Nephron progenitor cell (in vitro differentiated cells): ENCODE data around the gene AGPS.

ENCODE experiments used
- DNase-seq: peaks from one replicate; pipeline ENCODE4 v3.0.0; 2021
- H3K27ac Mint-ChIP-seq: 2 replicates; pipeline ENCODE4 v1.8.0; 2021; ENCODE audit warnings: mild to moderate bottlenecking, moderate library complexity, mixed read lengths
- H3K27me3 Mint-ChIP-seq: 2 replicates; pipeline ENCODE4 v1.8.0; 2021; ENCODE audit warnings: mild to moderate bottlenecking, low read depth, mixed read lengths; ENCODE audit not compliant: poor library complexity
- H3K36me3 Mint-ChIP-seq: 2 replicates; pipeline ENCODE4 v1.8.0; 2021; ENCODE audit warnings: low read depth, mixed read lengths
- H3K4me1 Mint-ChIP-seq: 2 replicates; pipeline ENCODE4 v1.8.0; 2021; ENCODE audit warnings: mixed read lengths
- H3K4me3 Mint-ChIP-seq: 2 replicates; pipeline ENCODE4 v1.8.0; 2021; ENCODE audit warnings: mild to moderate bottlenecking, moderate library complexity, mixed read lengths
- H3K9me3 Mint-ChIP-seq: 2 replicates; pipeline ENCODE4 v1.8.0; 2021; ENCODE audit warnings: mild to moderate bottlenecking, moderate library complexity, mixed read lengths
- TF ChIP-seq, protein P1 (sequence below): fragments of 200-600 bp; sonication (generic); IDR thresholded peaks from 2 replicates; pipeline ENCODE4 v1.5.0; 2021; ENCODE audit warnings: antibody characterized with exemption

The AGPS gene

DNA sequence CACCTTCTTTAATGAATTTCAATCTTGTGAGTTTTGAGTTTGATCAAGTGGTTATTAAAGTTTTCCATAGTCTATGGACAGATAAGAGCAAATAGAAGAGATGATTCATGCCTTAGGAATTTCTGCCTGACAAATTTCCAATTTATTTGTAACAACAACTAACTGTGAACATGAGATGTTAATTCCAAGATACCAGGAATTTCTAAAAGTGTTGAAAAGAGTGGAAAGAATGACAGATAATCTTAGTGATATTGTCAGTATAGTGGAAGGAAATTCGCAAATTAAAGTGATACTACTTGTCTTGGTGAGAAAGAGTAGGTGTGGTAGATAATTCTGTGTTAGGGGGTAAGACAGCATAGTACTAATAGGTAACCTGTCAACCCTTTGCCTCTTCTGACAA is 82.4 kb downstream of the AGPS start:
- H3K4me3 Mint-ChIP-seq, result no peak overlapping the region
- no peaks in the 10 kb centered on the region for H3K27me3 Mint-ChIP-seq
- no peaks in the 10 kb centered on the region for H3K4me1 Mint-ChIP-seq
- peaks cover 41% of the 10 kb centered on the region for H3K9me3 Mint-ChIP-seq
- peaks cover 93% of the 10 kb centered on the region for H3K36me3 Mint-ChIP-seq
- TF ChIP-seq, protein P1, sequence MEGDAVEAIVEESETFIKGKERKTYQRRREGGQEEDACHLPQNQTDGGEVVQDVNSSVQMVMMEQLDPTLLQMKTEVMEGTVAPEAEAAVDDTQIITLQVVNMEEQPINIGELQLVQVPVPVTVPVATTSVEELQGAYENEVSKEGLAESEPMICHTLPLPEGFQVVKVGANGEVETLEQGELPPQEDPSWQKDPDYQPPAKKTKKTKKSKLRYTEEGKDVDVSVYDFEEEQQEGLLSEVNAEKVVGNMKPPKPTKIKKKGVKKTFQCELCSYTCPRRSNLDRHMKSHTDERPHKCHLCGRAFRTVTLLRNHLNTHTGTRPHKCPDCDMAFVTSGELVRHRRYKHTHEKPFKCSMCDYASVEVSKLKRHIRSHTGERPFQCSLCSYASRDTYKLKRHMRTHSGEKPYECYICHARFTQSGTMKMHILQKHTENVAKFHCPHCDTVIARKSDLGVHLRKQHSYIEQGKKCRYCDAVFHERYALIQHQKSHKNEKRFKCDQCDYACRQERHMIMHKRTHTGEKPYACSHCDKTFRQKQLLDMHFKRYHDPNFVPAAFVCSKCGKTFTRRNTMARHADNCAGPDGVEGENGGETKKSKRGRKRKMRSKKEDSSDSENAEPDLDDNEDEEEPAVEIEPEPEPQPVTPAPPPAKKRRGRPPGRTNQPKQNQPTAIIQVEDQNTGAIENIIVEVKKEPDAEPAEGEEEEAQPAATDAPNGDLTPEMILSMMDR, result no peak
- no peak for DNase-seq
- no peak overlapping the region for H3K27ac Mint-ChIP-seq

DNA sequence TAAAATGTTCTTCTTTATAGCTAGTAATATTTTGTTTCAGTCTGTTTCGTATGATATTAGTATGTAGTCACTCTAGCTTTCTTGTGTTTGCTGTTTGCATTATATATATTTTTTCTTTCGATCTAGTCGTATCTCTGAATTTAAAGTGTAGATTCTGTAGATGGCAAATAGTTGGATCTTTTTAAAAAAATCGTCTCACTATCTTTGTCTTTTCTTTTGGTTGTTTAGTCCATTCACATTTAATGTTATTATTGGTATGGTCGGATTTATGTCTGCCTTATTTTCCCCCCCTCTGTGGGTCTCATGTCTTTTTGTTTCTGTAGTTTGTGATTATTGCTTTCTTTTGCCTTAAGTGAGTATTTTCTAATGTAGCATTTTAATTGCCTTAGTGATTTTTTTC is 84.3 kb downstream of the AGPS start:
- H3K27me3 Mint-ChIP-seq, result no peaks in the 10 kb centered on the region
- H3K27ac Mint-ChIP-seq, result no peak overlapping the region
- H3K4me3 Mint-ChIP-seq, result no peak overlapping the region
- DNase-seq, result no peak
- H3K4me1 Mint-ChIP-seq, result no peaks in the 10 kb centered on the region
- TF ChIP-seq, protein P1, result no peak
- H3K36me3 Mint-ChIP-seq, result peaks cover 80% of the 10 kb centered on the region
- peaks cover 28% of the 10 kb centered on the region for H3K9me3 Mint-ChIP-seq

- no peak overlapping the region for H3K27ac Mint-ChIP-seq
- H3K27me3 Mint-ChIP-seq, result no peaks in the 10 kb centered on the region
- peaks cover 16% of the 10 kb centered on the region for H3K9me3 Mint-ChIP-seq
- DNase-seq, result no peak
- TF ChIP-seq, protein P1, result no peak
- peaks cover 69% of the 10 kb centered on the region for H3K36me3 Mint-ChIP-seq
- H3K4me1 Mint-ChIP-seq, result no peaks in the 10 kb centered on the region
- H3K4me3 Mint-ChIP-seq, result no peak overlapping the region
Observed at GRCh38 chr2:177478029-177478428, 85.5 kb downstream of the AGPS start.

DNA sequence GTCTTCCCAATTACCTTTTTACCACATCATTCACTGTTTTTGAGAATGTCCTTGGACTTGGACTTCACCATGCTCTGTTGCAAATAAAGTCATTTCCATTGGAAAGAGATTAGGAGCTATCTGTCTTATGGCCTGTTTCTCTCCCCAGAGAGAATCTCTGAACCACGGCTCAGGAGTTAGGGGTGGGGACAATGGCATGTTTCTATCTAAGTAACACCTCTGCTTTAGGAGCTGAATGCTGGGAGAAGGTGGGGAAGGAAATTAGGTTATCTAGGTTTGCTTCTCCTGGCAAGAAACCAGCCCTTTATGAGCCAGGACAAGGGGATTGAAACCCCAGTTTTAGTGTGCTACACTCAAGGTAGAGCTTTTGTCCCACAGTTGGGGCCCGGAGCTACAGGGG is 86.3 kb downstream of the AGPS start:
- H3K27ac Mint-ChIP-seq, result no peak overlapping the region
- no peak overlapping the region for H3K4me3 Mint-ChIP-seq
- no peaks in the 10 kb centered on the region for H3K4me1 Mint-ChIP-seq
- H3K27me3 Mint-ChIP-seq, result no peaks in the 10 kb centered on the region
- no peak for DNase-seq
- TF ChIP-seq, protein P1, result no peak
- peaks cover 69% of the 10 kb centered on the region for H3K36me3 Mint-ChIP-seq
- peaks cover 14% of the 10 kb centered on the region for H3K9me3 Mint-ChIP-seq

DNA sequence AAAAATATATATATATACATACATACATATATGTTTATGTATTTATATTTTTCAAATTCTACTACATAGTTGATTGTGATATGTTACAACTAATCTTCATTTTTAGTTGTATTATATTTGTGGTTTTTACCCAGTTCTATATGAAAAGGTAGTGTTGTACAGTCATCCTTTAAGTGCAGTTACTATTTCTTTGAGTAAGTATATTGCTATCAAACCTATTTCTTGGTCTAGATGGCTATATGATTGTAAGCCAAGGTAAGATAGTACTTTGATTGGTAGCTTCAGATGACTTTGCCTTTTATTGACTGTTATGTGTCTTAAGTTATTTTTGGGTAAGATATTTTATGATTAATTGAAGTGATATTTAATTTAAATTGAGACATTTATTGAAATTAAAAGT is 89.6 kb downstream of the AGPS start:
- DNase-seq, result no peak
- TF ChIP-seq, protein P1, result no peak
- peaks cover 64% of the 10 kb centered on the region for H3K36me3 Mint-ChIP-seq
- no peak overlapping the region for H3K4me3 Mint-ChIP-seq
- H3K27me3 Mint-ChIP-seq, result no peaks in the 10 kb centered on the region
- no peak overlapping the region for H3K27ac Mint-ChIP-seq
- no peaks in the 10 kb centered on the region for H3K4me1 Mint-ChIP-seq
- H3K9me3 Mint-ChIP-seq, result peaks cover 14% of the 10 kb centered on the region

DNA sequence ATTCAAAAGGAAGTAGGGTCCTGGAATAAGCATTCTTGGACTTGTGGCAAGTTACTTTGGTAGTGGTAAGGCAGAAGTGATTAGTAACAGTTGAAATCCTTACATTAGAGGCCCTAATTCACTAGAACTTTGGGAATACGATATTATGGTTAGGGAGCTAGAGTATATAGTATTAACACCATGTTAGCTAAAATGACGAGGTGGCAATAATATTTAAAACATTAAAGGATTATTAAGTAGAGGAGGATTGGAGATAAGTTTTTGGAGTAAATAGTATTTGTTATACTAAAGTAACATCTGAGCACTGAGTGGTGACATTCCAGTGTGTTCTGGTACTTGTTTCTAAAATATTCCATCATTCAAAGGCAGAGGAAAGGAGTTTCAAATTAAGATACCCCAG is 91.0 kb downstream of the AGPS start:
- Mint-ChIP-seq H3K36me3 (peaks cover 50% of the 10 kb centered on the region), H3K4me1 (no peaks in the 10 kb centered on the region), H3K9me3 (peaks cover 9% of the 10 kb centered on the region), H3K4me3 (no peak overlapping the region), H3K27me3 (no peaks in the 10 kb centered on the region), H3K27ac (peak overlapping the region; percentile 36)
- TF ChIP-seq, protein P1, result no peak
- DNase-seq, result no peak
